Stimulated activated CD8-positive, alpha-beta memory T cell treated with anti-CD3 and anti-CD28 coated beads, Interleukin-7, amount 100 ng/mL, for 1 hour (primary cell): ENCODE results near the gene HKDC1.
A peak's percentile ranks its signal among the peaks of the same experiment; 100 is the strongest.

Experiments used
- DNase-seq, 2 donors: peaks; one replicate each; pipeline ENCODE4 v3.0.0-alpha.2; 2020; ENCODE audit warnings: low read depth in 2 of 2

The HKDC1 gene

DNA sequence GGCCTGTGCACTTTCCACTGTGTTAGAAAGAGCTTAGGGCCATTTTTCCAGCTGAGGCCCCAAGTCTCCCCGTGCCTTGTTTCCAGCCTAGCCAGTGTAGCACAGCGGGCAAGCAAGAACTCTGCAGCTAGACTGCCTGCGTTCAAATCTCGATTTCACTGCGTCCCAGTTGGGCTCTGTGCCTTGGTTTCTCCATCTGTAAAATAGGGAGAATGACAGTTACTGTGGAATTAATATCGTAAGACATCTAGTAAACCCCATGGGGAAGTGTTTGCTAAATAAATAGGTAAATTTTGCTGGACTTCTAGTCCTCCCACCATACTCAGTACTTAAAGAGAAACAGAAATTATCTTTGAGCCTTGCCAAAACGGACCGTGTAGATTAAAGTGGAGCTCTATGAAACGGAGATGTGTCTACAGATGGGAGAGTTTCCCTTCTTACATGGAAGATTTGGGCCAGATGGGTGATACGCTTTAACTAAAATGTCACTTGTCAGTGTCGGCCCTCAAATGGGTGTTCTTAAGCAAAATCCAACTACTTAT, 3.5 kb upstream of the HKDC1 start:
- no peak for DNase-seq

DNA sequence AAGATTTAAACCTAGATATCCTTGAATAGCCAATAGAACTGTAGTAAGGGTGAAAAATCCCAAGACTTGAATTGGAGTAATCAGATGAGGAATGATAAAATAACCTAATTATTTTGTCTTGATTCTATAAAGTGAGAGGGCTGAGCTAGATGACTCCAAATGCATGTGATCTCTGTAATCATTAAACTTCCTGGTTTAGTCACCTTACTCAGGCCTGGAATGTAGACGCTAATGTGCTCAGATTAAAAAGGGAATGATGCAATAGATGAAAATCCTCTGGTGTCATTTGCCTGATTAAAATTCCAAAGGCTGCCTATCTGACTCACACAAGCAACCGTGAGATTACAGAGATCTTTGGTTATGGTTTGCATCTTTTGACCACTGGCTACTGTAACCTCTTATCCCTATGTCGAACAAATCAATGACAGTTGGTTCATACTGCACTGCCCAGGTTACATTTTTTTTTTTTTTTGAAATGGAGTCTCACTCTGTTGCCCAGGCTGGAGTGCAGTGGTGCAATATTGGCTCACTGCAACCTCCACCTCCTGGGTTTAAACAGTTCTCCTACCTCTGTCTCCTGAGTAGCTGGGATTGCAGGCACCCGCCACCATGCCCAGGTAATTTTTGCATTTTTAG, 2.9 kb upstream of the HKDC1 start:
- DNase-seq: no peak

DNA sequence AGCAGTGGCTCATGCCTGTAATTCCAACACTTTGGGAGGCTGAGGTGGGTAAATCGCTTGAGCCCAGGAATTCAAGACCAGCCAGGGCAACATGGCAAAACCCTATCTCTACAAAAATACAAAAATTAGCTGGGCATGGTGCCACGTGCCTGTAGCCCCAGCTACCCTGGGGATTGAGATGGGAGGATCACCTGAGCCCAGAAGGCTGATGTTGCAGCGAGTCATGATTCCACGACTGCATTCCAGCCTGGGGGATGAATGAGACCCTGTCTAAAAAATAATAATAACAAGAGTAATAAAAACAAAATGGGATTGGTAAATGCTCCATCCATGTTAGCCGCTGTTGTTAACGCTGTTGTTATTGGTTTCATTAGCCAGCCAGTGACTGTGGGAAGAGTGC, 1.3 kb upstream of the HKDC1 start:
- DNase-seq: no peak

DNA sequence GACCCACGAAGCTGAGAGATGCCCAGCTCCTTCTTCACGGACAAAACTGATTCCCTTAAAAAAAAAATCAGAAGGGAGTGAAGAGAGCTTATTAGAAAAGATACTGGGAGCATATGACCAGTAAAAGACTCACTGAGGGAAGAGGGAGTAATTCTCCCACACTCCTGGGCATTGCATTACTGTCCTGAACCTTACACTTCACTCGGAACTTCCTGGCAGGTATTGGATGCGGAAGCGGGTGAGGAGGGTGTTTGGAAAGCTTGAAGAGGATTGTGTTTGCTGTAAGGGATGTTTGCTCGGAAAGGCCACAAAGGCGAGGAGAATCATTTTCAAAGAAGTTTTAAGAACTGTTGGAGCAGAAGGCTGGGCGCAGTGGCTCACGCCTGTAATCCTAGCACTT, 375 bp downstream of the HKDC1 start:
- no peak for DNase-seq

DNA sequence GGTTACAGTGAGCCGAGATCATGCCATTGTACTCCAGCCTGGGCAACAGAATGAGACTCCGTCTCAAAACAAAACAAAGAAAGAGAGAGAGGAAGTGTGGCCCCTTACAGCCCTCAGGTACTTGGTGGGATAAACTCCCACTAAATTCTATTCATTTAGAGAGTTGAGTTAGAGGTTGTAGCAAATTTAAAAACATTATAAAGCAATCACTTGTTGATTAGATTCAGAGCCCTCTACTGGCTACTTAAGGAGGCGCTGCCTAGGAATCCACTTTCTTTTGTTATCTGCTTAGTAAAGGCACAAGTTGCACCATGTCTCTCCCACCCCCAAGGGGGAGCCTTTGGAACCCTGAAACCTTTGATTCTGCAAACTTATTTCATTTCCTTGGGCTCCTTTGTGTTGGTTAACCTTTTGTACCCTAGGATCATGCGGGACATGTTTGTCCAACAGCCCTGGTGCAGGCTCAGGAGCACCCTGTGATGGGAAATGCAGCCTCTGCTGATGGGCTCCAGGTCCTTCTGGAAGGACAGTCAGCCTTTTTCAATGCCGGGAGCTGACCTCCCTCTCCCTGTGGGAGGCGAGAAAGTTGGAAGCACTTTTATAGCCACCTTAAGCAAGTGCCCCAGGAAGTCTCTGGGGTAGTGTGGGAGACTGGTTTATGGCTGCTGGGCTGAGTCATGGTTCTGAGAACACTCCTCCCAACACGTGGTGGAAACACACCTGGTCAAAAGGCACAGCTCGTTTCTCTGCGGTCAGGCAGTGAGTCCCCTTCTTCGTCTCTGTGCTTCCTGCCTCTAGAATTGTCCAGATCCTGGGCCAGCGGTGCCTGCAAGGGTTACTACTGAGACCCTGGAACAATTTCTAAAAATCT, 2.3 kb downstream of the HKDC1 start:
- peak; percentile 41 to 57 for DNase-seq

DNA sequence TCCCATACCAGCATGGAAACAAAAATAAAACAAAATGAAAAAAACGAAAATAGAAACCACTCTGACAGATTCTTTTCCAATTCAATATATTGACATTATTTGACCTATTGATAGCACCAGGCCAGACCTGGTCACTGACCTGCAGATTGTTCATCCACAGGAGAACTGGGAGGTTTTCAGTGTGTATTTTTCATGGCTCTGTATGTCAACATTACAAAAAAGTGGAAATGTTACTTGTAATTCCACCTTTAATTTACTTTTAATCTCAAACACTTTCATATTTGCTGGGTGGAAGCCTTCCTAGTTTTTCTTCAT, 2.9 kb downstream of the HKDC1 start:
- no peak for DNase-seq

DNA sequence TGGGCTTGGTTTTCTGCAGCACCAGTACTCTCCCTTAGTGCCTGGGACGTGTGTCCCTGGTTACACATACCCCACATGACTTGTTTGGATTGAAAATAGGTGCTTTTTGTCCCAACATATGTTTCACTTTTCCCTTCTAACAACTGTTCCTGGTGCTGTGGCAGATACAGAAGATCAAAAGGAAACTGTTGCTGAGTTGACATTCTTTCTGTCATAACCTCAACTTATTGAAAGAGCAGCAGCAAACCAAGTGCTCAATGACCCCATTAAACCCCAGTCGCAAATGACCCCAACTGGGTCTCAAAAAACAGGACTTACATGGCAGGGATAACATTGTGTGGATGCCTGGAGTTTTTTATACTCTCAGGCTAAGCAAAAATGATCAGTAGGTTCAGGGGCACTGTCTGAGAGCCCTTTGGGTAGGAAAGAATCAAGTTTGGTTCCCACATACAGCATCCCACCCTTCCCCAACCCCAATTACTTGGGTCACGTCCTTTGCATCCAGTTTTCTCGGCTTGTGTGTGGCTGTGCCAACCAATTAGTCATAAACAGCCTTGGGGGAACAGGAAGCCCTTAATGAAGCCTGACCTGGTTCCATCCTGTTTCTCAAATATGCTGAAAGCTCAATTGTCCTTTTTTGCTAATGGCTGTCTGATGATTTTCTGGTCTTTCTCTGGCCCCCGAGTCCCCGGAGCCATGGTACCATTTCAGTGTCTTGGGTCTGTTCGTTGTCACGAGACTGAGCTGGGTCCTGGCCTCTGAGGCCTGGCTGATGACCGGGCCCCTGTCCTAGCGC, 4.9 kb downstream of the HKDC1 start:
- no peak for DNase-seq

DNA sequence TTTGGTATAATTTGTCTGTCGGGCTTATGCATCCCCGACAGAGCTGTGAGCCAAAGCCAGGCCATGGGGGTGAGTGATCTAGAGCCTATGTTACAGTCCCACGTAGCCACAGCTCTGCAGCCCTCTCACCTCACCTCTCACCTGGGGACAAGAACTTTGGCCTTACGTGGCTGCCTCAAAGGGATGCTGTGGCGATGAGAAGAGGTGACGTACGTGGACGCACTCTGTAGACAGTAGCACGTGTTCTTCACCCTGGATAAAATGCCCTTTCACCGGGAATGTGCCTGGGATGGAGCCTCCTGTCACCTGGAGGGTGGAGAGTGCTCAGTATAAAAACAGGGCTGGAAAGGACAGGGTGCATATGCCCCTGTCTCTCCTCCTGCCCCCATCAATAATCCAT, 5.5 kb downstream of the HKDC1 start:
- no peak for DNase-seq

DNA sequence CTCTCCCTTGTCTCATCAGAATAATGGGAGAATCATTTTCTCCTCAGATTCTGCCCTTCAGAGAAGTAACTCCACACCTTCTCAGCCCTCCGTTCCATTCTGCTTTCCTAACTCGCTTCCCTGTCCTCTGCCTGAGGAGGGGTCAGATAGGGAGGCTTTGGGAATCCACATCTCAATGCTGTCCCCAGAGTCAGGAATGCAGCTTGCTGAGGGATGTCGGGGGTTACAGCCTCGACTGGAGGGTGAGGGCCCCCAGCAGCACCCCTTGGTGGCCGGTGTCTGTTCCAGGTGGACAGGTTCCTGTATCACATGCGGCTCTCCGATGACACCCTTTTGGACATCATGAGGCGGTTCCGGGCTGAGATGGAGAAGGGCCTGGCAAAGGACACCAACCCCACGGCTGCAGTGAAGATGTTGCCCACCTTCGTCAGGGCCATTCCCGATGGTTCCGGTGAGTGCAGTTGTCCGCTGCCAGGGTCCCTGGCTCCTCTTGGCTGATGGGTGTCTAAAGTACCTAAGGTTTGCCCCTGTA, 6.9 kb downstream of the HKDC1 start:
- no peak for DNase-seq

DNA sequence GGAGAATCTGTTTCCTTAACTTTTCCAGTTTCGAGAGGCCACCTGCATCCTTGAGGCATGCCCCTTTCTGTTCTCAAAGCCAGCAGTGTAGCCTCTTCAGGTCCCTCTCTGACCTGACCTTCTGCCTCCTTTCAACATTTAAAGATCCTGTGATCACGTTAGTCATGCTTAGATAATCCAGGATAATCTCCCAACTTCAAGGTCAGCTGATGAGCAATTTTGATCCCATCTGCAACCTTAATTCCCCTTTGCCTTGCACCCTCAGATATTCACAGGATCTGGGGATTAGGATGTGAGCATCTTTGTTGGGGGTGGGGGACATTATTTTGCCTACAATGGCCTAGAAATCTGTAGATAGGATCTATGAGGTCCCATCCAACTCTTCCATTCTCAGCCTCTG, 8.0 kb downstream of the HKDC1 start:
- DNase-seq: no peak

DNA sequence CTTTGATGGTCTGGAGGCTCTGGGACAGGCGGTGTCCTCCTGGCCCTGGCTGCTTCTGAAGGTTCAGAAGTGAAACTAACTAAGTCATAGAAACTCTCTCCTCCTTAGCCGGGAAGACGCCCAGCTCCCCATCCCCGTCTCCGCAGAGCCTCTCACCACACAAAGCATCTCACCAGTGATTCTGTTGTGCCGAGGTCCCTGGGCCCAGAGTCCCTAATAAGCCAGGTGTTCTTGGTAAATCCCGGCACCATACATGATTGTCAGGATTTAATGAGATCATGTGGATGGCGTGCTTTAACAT, 9.4 kb downstream of the HKDC1 start:
- no peak for DNase-seq

DNA sequence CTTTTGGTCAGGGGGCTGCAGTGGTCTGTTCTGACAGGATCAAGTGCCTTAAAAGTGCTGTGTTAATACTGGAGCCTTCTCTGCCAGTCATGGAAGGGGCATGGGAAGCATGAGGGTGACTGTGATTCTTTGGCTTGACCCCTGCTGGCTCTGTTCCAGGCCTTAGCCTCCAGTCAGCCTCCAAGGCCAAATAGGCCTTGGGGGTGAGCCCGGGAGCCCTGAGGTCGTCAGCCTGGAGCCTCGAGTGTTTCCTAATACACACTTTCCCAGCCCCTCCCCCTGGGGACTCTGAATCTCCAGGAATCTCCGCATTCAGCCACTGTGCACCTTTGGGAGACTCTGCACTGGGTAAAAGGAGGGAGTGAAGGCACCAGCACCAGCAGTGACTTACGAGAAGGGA, 10.0 kb downstream of the HKDC1 start:
- no peak for DNase-seq

DNA sequence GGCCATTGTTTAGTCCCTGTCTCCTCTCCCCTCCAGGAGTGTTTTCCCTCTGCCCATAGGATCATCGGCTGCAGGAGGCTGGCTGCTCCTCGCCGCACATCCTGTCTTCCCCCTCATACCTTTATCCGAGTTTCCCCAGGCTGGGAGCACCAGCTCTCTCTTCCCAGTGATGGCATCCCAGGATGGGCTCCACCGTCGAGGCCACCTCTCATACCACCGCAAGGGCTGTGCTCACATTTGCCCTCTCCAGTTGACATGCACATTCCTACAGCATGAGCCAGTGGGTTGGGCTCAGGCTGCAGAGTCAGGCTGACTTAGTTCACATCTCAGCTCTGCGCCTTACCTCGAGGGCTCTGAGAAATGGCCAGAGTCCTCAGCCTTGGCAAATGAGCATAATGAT, 12.1 kb downstream of the HKDC1 start:
- DNase-seq: no peak

DNA sequence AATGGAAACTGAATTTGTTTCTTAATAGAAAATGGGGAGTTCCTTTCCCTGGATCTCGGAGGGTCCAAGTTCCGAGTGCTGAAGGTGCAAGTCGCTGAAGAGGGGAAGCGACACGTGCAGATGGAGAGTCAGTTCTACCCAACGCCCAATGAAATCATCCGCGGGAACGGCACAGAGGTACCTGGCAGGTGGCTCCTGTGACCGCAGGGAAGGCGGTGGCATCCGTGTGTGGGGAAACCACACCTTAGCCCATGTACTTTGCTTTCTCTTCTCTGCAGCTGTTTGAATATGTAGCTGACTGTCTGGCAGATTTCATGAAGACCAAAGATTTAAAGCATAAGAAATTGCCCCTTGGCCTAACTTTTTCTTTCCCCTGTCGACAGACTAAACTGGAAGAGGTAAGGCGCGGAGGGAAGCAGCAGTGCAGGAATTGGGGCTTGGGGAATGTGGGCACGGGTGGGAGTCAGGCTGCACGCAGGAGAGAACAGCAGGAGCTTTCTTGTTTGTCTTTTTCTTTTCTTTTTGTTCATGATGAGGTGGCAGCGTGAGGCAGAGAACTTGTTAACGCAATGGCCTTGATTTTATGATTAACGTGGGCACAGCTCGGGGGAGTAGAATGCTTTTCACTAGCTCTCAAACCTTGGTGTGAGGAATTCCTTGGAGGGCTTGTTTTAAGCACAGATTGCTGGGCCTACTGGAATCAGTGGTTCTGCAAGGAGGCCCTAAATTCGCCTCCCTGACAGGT, 12.8 kb downstream of the HKDC1 start:
- DNase-seq: no peak

DNA sequence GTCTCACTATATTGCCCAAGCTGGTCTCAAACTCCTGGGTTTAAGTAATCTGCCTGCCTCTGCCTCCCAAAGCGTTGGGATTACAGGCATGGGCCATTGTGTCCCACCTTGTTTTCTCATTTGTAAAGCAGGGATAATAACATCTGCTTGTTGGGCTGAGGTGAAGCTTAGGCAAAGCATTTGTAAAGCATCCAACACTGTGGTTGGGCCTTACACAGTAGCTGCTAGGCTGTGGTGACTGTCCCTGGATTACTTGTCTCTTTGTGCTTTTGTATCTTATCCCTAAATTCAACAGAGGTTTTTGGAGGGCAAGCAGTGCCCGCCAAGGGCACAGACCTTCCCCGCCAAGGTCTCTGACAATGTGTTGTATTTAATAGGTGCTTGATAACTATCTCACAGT, 14.3 kb downstream of the HKDC1 start:
- no peak for DNase-seq

DNA sequence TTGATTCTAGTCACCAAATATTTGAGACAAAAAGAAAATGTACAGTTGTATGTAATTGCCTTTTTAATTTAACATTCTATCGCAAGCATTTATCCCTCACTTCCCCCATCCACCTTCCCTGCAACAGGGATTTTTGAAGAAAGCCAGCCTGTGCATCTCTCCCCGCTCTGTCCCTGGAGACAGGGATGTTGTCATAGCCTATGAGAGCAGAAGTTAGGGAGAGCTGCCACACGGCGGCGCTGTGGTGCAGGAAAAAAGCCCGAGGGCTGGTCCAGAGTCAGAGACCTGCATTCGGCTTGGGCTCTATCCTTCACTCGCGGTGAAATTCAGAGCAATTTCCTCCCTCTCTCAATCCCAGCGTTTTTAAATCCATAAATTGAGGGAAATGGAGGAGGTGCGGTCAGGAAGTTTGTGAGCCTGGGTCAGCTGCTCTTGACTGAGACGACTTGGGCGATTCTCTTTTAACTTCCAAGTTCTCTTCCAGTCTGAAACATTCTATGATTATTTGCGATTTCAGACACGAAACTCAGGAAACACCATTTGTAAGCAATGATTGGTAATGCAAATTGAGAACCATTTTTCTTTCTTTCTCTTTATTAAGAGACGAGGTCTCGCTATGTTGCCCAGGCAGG, 17.5 kb downstream of the HKDC1 start:
- DNase-seq: peak; percentile 77 to 82

DNA sequence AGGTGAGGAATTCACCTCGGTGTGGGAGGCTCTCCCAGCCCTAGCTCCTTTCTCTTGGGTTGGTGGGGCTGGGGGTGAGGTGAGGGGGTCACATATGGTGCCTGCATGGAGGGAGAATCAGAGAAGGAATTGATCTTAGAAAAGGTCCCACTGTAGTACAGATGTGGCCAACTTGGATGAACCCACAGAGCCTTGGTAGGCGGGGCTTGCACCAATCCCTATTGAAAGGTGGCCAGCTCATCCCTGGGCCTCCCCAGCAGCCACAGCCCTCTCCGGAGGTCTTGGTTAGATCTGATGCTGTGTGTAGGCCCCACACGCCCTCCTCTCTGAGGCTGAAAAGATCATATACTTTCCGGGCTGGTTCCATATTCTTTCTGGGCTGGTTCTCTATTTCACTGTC, 19.0 kb downstream of the HKDC1 start:
- no peak for DNase-seq

DNA sequence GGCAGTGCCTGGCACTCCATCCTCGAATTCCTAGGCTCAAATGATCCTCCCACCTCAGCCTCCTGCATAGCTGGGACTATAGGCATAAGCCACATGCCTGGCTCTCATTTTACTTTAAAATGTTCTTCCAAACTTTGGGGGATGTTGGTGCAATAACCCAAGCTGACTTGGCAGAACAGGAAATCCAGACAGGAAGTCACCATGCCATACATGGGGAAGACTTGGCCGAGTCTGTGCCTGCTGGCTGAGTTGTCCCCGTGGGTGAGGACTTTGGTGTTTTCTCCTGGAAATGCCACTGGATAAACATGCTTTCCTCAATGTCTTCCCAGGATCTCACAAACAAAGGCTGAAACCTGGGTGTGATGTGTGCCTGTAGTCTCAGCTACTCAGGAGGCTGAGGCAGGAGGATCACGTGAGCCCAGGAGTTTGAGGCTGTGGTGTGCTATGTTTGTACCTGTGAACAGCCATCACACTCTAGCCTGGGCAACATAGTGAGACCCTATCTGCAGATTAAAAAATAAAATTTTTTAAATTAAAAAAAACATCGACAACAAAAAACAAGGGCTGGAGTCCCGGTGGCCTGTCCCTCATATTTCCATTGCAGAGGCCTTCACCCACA, 19.8 kb downstream of the HKDC1 start:
- DNase-seq: no peak

DNA sequence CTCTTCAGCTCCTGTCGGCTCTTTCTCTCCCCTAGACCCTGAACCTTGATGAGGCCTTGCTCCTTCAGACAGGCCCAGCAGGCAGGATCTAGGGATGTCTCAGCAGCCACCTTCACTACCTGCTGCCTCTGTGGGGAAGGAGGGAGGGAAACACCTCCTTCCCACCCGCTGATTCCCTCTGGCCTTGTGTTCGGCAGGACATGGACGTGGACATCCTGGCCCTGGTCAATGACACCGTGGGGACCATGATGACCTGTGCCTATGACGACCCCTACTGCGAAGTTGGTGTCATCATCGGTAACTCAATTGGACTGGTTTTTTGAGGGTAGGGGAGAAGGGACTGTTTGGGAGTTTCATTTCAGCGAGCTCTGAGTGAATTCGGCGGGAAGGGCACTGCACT, 20.3 kb downstream of the HKDC1 start:
- DNase-seq: no peak

DNA sequence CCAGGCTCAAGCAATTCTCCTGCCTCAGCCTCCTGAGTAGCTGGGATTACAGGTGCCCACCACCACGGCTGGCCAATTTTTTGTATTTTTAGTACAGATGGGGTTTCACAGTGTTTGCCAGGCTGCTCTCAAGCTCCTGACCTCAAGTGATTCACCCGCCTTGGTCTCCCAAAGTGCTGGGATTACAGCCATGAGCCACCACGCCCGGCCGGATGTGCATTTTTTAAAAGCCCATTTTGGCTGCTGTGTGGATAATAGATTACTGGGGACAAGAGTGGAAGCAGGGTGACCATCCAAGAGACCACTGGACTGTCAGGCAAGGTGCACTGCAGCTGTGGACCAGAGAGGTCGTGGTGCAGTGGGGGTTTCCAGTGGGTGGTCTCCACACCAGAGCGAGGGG, 21.4 kb downstream of the HKDC1 start:
- no peak for DNase-seq
